DOHH2 (cell line): ENCODE results near the gene CFAP57.

Experiments used
- H3F3A ChIP-seq: fragments of 200-600 bp; sonication (generic), shearing (Covaris generic); 2 replicates; pipeline ENCODE4 v1.6.0; 2016; ENCODE audit warnings: antibody characterized with exemption, mild to moderate bottlenecking; ENCODE audit not compliant: control insufficient read depth, insufficient read depth
- H3K27ac ChIP-seq: fragments of 200-600 bp; sonication (generic); 2 replicates; pipeline ENCODE4 v1.5.1; 2014; ENCODE audit warnings: low read depth, mild to moderate bottlenecking, low read length, moderate library complexity
- H3K27me3 ChIP-seq: fragments of 200-600 bp; sonication (generic); 2 replicates; pipeline ENCODE4 v1.6.1; 2014; ENCODE audit warnings: mild to moderate bottlenecking, low read length, mixed read lengths; ENCODE audit not compliant: control insufficient read depth
- H3K36me3 ChIP-seq: fragments of 200-600 bp; sonication (generic); 2 replicates; pipeline ENCODE4 v1.6.1; 2014; ENCODE audit warnings: mild to moderate bottlenecking, low read length, moderate library complexity, mixed read lengths; ENCODE audit not compliant: control insufficient read depth
- H3K4me1 ChIP-seq: fragments of 200-600 bp; sonication (generic); 2 replicates; pipeline ENCODE4 v1.6.1; 2014; ENCODE audit warnings: mild to moderate bottlenecking, low read length, mixed read lengths; ENCODE audit not compliant: control insufficient read depth
- H3K4me2 ChIP-seq: fragments of 200-600 bp; sonication (generic); 2 replicates; pipeline ENCODE4 v1.6.0; 2014; ENCODE audit warnings: mild to moderate bottlenecking, low read length, moderate library complexity
- H3K4me3 ChIP-seq: fragments of 200-600 bp; sonication (generic); 2 replicates; pipeline ENCODE4 v1.5.1; 2014; ENCODE audit warnings: mild to moderate bottlenecking, low read length, mixed read lengths
- H3K79me2 ChIP-seq: fragments of 200-600 bp; sonication (generic); 2 replicates; pipeline ENCODE4 v1.6.1; 2014; ENCODE audit warnings: mild to moderate bottlenecking, low read length, mixed read lengths; ENCODE audit not compliant: control insufficient read depth
- H3K9me2 ChIP-seq: fragments of 200-600 bp; sonication (generic); replicated peaks from 2 replicates; pipeline ENCODE4 v1.6.1; 2014; ENCODE audit warnings: mild to moderate bottlenecking, low read length, mixed read lengths; ENCODE audit not compliant: control insufficient read depth
- H3K9me3 ChIP-seq: fragments of 200-600 bp; sonication (generic); 2 replicates; pipeline ENCODE4 v1.6.1; 2014; ENCODE audit warnings: antibody characterized with exemption, low read length, mixed read lengths; ENCODE audit not compliant: control insufficient read depth, insufficient read depth
- H4K20me1 ChIP-seq: fragments of 200-600 bp; sonication (generic); 2 replicates; pipeline ENCODE4 v1.6.0; 2014; ENCODE audit warnings: low read depth, mild to moderate bottlenecking, antibody characterized with exemption, low read length, moderate library complexity; ENCODE audit not compliant: control insufficient read depth, insufficient read depth
- CTCF ChIP-seq: fragments of 200-600 bp; sonication (generic); IDR thresholded peaks from one replicate; pipeline ENCODE4 v1.5.1; 2014; ENCODE audit warnings: antibody characterized with exemption, mild to moderate bottlenecking, low read depth, low read length; ENCODE audit not compliant: poor library complexity, severe bottlenecking
- EZH2phosphoT487 ChIP-seq: fragments of 200-600 bp; sonication (generic); IDR thresholded peaks from 2 replicates; pipeline ENCODE4 v1.6.1; 2017; ENCODE audit warnings: borderline replicate concordance, mild to moderate bottlenecking, antibody characterized with exemption, low read length, moderate library complexity, mixed read lengths

The CFAP57 gene

GRCh38 chr1:43300378-43301094, 128.4 kb downstream of the CFAP57 start, which contains the start of gene TIE1:
TSS of gene TIE1 (plus strand) at chr1:43300982. CDS start at chr1:43301072, 90 bp downstream.
- Histone ChIP-seq H3K4me3 (no peak within 1 kb of the TSS), H3K4me1 (peaks cover 3% of the 10 kb centered on the region; the same call in 1 of the 2 replicates), H3K9me2 (no peaks in the 10 kb centered on the region), H3K4me2 (no peak within 1 kb of the TSS), H3K27ac (no peak within 1 kb of the TSS), H3K27me3 (0 out of 2 replicates have a peak, but pooled peaks cover 3% of the 10 kb centered on the region), H4K20me1 (no peaks in the 10 kb centered on the region), H3F3A (no peaks in the 10 kb centered on the region), H3K9me3 (no peaks in the 10 kb centered on the region), H3K79me2 (no peaks in the 10 kb centered on the region), H3K36me3 (no peaks in the 10 kb centered on the region)
- no peak for TF ChIP-seq CTCF
- no peak for TF ChIP-seq EZH2phosphoT487

- Histone ChIP-seq H3K4me1 (peaks cover 5% of the 10 kb centered on the region; the same call in 1 of the 2 replicates), H3K9me2 (no peaks in the 10 kb centered on the region), H4K20me1 (no peaks in the 10 kb centered on the region), H3K27ac (no peak overlapping the region), H3K4me2 (no peak overlapping the region), H3K36me3 (no peaks in the 10 kb centered on the region), H3K27me3 (0 out of 2 replicates have a peak, but pooled peaks cover 3% of the 10 kb centered on the region), H3K9me3 (no peaks in the 10 kb centered on the region), H3F3A (no peaks in the 10 kb centered on the region), H3K4me3 (no peak overlapping the region), H3K79me2 (no peaks in the 10 kb centered on the region)
- TF ChIP-seq EZH2phosphoT487 (no peak), CTCF (no peak)
These were observed 130.1 kb downstream of the CFAP57 start for GRCh38 chr1:43302201-43302600.

DNA sequence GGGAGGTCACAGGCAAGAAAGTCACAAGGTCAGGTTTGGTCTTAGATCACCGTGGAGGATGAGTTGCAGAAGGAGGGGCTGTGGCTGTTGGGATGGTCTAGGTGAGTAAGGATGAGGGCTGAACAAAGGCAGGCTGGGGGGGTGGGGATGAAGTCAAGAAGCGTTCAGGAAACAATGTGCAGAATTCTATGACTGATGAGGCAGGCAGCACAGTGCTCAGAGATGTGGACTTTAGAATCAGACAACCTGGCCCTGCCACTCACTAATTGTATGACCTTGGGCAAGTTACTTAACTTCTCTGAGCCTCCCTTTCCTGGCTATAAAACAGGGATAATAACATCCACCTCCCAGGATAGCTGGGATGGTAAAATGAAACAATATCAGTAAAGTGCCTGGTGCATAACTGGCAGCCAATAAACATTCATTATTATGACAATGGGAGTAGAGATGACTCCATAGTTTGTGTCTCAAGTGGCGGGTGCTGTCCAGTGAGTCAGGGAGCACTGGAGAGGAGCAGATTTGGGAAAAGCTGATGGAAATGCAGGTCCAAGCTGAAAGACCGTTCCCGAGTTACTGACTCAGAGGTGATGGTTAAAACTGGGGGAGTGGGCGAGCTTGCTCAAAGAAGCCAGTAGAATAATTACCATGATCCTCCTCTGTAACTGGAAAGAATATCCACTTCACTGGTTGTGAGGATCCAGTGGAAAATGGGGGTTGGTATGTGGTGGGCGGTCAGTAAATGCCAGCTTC, 130.8 kb downstream of the CFAP57 start:
- no peak overlapping the region for H3K4me2 ChIP-seq
- H3F3A ChIP-seq = no peaks in the 10 kb centered on the region
- H3K79me2 ChIP-seq = no peaks in the 10 kb centered on the region
- no peak for TF ChIP-seq CTCF
- TF ChIP-seq EZH2phosphoT487 = no peak
- H4K20me1 ChIP-seq = no peaks in the 10 kb centered on the region
- no peak overlapping the region for H3K27ac ChIP-seq
- H3K4me1 ChIP-seq = peaks cover 5% of the 10 kb centered on the region; the same call in 1 of the 2 replicates
- H3K36me3 ChIP-seq = no peaks in the 10 kb centered on the region
- no peaks in the 10 kb centered on the region for H3K9me2 ChIP-seq
- H3K4me3 ChIP-seq = no peak overlapping the region
- 0 out of 2 replicates have a peak, but pooled peaks cover 3% of the 10 kb centered on the region for H3K27me3 ChIP-seq
- H3K9me3 ChIP-seq = no peaks in the 10 kb centered on the region
